Neural cell (in vitro differentiated cells): ENCODE data around the gene CDCA5. TPM values are rescaled to one million over a fixed set of nuclear protein-coding genes. Genes with fewer than 3 reads are reported as not detected.

ENCODE experiments used
- H2AFZ ChIP-seq: fragments of 200-600, 300-800 bp; sonication (generic), shearing (Covaris generic); 2 replicates; pipeline ENCODE4 v1.6.0; 2014; ENCODE audit warnings: low read depth, mild to moderate bottlenecking, antibody characterized with exemption, low read length, moderate library complexity
- H3F3A ChIP-seq: fragments of 200-600 bp; shearing (Covaris generic); 2 replicates; pipeline ENCODE4 v1.6.1; 2016; ENCODE audit warnings: mild to moderate bottlenecking, moderate library complexity, mixed read lengths, antibody characterized with exemption, low read length; ENCODE audit not compliant: insufficient read depth, poor library complexity, severe bottlenecking
- H3K27ac ChIP-seq: fragments of 200-600, 300-800 bp; sonication (generic), shearing (Covaris generic); 2 replicates; pipeline ENCODE4 v1.5.1; 2014; ENCODE audit warnings: mild to moderate bottlenecking, low read length, moderate library complexity
- H3K27me3 ChIP-seq: fragments of 300-800, 200-600 bp; sonication (generic), shearing (Covaris generic); 2 replicates; pipeline ENCODE4 v1.6.0; 2014; ENCODE audit warnings: mild to moderate bottlenecking, low read depth, low read length, moderate library complexity; ENCODE audit not compliant: insufficient read depth
- H3K36me3 ChIP-seq: fragments of 300-800, 200-600 bp; sonication (generic), shearing (Covaris generic); 2 replicates; pipeline ENCODE4 v1.5.1; 2014; ENCODE audit warnings: mild to moderate bottlenecking, antibody characterized with exemption, low read length, moderate library complexity; ENCODE audit not compliant: insufficient read depth
- H3K4me2 ChIP-seq: fragments of 300-800, 200-600 bp; sonication (generic), shearing (Covaris generic); 2 replicates; pipeline ENCODE4 v1.6.0; 2014; ENCODE audit warnings: mild to moderate bottlenecking, low read length
- H3K4me3 ChIP-seq: fragments of 300-800, 200-600 bp; sonication (generic), shearing (Covaris generic); 2 replicates; pipeline ENCODE4 v1.5.1; 2014; ENCODE audit warnings: mild to moderate bottlenecking, low read length, moderate library complexity
- H3K79me2 ChIP-seq: fragments of 200-600 bp; shearing (Covaris generic); replicated peaks from 2 replicates; pipeline ENCODE4 v1.6.0; 2014; ENCODE audit warnings: mild to moderate bottlenecking, low read length, moderate library complexity; ENCODE audit not compliant: insufficient read depth
- H3K9ac ChIP-seq: fragments of 300-800, 200-600 bp; sonication (generic), shearing (Covaris generic); 2 replicates; pipeline ENCODE4 v1.6.1; 2016; ENCODE audit warnings: mild to moderate bottlenecking, low read length, mixed read lengths
- H3K9me2 ChIP-seq: fragments of 200-600 bp; shearing (Covaris generic); 2 replicates; pipeline ENCODE4 v1.6.1; 2016; ENCODE audit warnings: mild to moderate bottlenecking, low read length, mixed read lengths; ENCODE audit not compliant: insufficient read depth
- H3K9me3 ChIP-seq: fragments of 200-600, 300-800 bp; sonication (generic), shearing (Covaris generic); 2 replicates; pipeline ENCODE4 v1.6.1; 2016; ENCODE audit warnings: mild to moderate bottlenecking, mixed run types, low read length, moderate library complexity, mixed read lengths
- H4K20me1 ChIP-seq: fragments of 200-600 bp; shearing (Covaris generic); 2 replicates; pipeline ENCODE4 v1.6.1; 2016; ENCODE audit warnings: mild to moderate bottlenecking, mixed run types; ENCODE audit not compliant: insufficient read depth
- EP300 ChIP-seq: fragments of 450-650 bp; conservative IDR thresholded peaks from 2 replicates; pipeline ENCODE4 v1.6.1; 2014; ENCODE audit warnings: antibody characterized with exemption, mild to moderate bottlenecking, moderate library complexity; ENCODE audit not compliant: poor library complexity, severe bottlenecking
- EZH2 ChIP-seq: fragments of 200-600, 300-800 bp; shearing (Covaris generic), sonication (generic); IDR thresholded peaks from 2 replicates; pipeline ENCODE4 v1.6.1; 2014; ENCODE audit warnings: antibody characterized with exemption, low read length, borderline replicate concordance, mild to moderate bottlenecking; ENCODE audit not compliant: insufficient read depth, poor library complexity, severe bottlenecking
- MXI1 ChIP-seq: fragments of 450-650 bp; conservative IDR thresholded peaks from 2 replicates; pipeline ENCODE4 v1.6.1; 2014; ENCODE audit warnings: antibody characterized with exemption, mild to moderate bottlenecking; ENCODE audit not compliant: poor library complexity, severe bottlenecking
- POLR2AphosphoS5 ChIP-seq: IDR thresholded peaks from 2 replicates; pipeline ENCODE4 v1.6.1; 2012
- RAD21 ChIP-seq: fragments of 450-650 bp; conservative IDR thresholded peaks from 2 replicates; pipeline ENCODE4 v1.6.1; 2014; ENCODE audit warnings: antibody characterized with exemption, mild to moderate bottlenecking, moderate library complexity
- SMC3 ChIP-seq: fragments of 450-650 bp; conservative IDR thresholded peaks from 2 replicates; pipeline ENCODE4 v1.6.1; 2014; ENCODE audit warnings: antibody characterized with exemption, mild to moderate bottlenecking, moderate library complexity; ENCODE audit not compliant: poor library complexity
- TAF1 ChIP-seq: IDR thresholded peaks from 2 replicates; pipeline ENCODE4 v1.6.1; 2012; ENCODE audit warnings: low read depth
- polyA plus RNA-seq: library from polyadenylated mRNA; depleted of rRNA; stranded (reverse); fragments of >200 nt; gene quantifications from 2 replicates; pipeline ENCODE4 v1.2.3, GENCODE V29; 2014
- TF ChIP-seq, protein P1 (sequence below): fragments of 450-650 bp; IDR thresholded peaks from 2 replicates; pipeline ENCODE4 v1.5.1; 2014; ENCODE audit warnings: antibody characterized with exemption, mild to moderate bottlenecking, moderate library complexity; ENCODE audit not compliant: poor library complexity, severe bottlenecking
- TF ChIP-seq, protein P2 (sequence below): IDR thresholded peaks from 2 replicates; pipeline ENCODE4 v1.6.1; 2012; ENCODE audit warnings: borderline replicate concordance

The CDCA5 gene
- polyA plus RNA-seq, 1 donor from 2014 or later: 2.3 TPM

- Histone ChIP-seq H3K27ac (peak within 1 kb of the TSS; percentile 91), H2AFZ (peak within 1 kb of the TSS; percentile 47), H3K4me3 (peak within 1 kb of the TSS; percentile 73), H3K27me3 (no peaks in the 10 kb centered on the region), H3K9ac (peak within 1 kb of the TSS; percentile 97), H3K79me2 (peaks cover 31% of the 10 kb centered on the region), H4K20me1 (no peaks in the 10 kb centered on the region), H3K36me3 (peaks cover 10% of the 10 kb centered on the region), H3K9me3 (no peaks in the 10 kb centered on the region), H3K9me2 (no peaks in the 10 kb centered on the region), H3F3A (no peaks in the 10 kb centered on the region), H3K4me2 (peak within 1 kb of the TSS; percentile 98)
- TF ChIP-seq, protein P1, sequence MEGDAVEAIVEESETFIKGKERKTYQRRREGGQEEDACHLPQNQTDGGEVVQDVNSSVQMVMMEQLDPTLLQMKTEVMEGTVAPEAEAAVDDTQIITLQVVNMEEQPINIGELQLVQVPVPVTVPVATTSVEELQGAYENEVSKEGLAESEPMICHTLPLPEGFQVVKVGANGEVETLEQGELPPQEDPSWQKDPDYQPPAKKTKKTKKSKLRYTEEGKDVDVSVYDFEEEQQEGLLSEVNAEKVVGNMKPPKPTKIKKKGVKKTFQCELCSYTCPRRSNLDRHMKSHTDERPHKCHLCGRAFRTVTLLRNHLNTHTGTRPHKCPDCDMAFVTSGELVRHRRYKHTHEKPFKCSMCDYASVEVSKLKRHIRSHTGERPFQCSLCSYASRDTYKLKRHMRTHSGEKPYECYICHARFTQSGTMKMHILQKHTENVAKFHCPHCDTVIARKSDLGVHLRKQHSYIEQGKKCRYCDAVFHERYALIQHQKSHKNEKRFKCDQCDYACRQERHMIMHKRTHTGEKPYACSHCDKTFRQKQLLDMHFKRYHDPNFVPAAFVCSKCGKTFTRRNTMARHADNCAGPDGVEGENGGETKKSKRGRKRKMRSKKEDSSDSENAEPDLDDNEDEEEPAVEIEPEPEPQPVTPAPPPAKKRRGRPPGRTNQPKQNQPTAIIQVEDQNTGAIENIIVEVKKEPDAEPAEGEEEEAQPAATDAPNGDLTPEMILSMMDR: no peak
- TF ChIP-seq EP300 (peak; percentile 54), POLR2AphosphoS5 (peak; percentile 96), TAF1 (peak; percentile 88), RAD21 (no peak), EZH2 (no peak), SMC3 (peak; percentile 32), MXI1 (peak; percentile 93)
- TF ChIP-seq, protein P2, sequence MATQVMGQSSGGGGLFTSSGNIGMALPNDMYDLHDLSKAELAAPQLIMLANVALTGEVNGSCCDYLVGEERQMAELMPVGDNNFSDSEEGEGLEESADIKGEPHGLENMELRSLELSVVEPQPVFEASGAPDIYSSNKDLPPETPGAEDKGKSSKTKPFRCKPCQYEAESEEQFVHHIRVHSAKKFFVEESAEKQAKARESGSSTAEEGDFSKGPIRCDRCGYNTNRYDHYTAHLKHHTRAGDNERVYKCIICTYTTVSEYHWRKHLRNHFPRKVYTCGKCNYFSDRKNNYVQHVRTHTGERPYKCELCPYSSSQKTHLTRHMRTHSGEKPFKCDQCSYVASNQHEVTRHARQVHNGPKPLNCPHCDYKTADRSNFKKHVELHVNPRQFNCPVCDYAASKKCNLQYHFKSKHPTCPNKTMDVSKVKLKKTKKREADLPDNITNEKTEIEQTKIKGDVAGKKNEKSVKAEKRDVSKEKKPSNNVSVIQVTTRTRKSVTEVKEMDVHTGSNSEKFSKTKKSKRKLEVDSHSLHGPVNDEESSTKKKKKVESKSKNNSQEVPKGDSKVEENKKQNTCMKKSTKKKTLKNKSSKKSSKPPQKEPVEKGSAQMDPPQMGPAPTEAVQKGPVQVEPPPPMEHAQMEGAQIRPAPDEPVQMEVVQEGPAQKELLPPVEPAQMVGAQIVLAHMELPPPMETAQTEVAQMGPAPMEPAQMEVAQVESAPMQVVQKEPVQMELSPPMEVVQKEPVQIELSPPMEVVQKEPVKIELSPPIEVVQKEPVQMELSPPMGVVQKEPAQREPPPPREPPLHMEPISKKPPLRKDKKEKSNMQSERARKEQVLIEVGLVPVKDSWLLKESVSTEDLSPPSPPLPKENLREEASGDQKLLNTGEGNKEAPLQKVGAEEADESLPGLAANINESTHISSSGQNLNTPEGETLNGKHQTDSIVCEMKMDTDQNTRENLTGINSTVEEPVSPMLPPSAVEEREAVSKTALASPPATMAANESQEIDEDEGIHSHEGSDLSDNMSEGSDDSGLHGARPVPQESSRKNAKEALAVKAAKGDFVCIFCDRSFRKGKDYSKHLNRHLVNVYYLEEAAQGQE: peak; percentile 86
Measured at GRCh38 chr11:65121865-65122696, 38.2 kb upstream of the CDCA5 start, which contains the start of the genes FAU and MRPL49. TSS of gene FAU (minus strand) at chr11:65122134. CDS start at chr11:65121813, 321 bp downstream. TSS of gene MRPL49 (plus strand) at chr11:65122321. CDS start at chr11:65122347, 26 bp downstream.

DNA sequence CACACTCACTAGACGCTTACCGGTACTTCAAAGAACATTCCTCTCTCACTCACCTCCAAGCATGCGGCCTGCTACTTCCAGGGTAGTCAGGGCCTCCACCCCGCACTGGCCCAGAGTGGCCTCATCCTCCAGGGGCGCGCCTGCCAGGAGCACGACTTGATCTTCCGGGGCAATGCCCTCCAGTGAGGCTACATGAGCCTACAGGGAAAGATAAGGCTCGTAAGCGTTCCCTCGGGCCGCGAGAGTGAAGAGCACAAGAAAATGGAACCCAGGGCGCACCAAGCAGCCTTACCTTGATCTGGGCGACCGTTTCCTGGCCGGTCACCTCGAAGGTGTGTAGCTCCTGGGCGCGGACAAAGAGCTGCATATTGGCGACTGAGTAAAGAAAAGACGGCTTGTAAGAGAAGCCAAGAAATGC is 37.6 kb upstream of the CDCA5 start:
- Histone ChIP-seq H3K4me3 (peak overlapping the region; percentile 73), H4K20me1 (no peaks in the 10 kb centered on the region), H3K9me3 (no peaks in the 10 kb centered on the region), H3F3A (no peaks in the 10 kb centered on the region), H3K27ac (peak overlapping the region; percentile 91), H3K27me3 (no peaks in the 10 kb centered on the region), H3K9me2 (no peaks in the 10 kb centered on the region), H3K79me2 (peaks cover 31% of the 10 kb centered on the region), H3K4me2 (peak overlapping the region; percentile 98), H3K9ac (peak overlapping the region; percentile 97), H3K36me3 (peaks cover 10% of the 10 kb centered on the region), H2AFZ (no peak overlapping the region)
- TF ChIP-seq RAD21 (no peak), SMC3 (no peak), TAF1 (no peak), EZH2 (no peak)
- TF ChIP-seq, protein P1: no peak
- TF ChIP-seq, protein P2: no peak
